ENCODE data around the gene HDAC10. TPM values are rescaled to one million over a fixed set of nuclear protein-coding genes. Genes with fewer than 3 reads are reported as not detected.

Gene HDAC10, protein sequence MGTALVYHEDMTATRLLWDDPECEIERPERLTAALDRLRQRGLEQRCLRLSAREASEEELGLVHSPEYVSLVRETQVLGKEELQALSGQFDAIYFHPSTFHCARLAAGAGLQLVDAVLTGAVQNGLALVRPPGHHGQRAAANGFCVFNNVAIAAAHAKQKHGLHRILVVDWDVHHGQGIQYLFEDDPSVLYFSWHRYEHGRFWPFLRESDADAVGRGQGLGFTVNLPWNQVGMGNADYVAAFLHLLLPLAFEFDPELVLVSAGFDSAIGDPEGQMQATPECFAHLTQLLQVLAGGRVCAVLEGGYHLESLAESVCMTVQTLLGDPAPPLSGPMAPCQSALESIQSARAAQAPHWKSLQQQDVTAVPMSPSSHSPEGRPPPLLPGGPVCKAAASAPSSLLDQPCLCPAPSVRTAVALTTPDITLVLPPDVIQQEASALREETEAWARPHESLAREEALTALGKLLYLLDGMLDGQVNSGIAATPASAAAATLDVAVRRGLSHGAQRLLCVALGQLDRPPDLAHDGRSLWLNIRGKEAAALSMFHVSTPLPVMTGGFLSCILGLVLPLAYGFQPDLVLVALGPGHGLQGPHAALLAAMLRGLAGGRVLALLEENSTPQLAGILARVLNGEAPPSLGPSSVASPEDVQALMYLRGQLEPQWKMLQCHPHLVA
- 9.4 and 11.3 TPM in 2 replicates for total RNA-seq

DNA sequence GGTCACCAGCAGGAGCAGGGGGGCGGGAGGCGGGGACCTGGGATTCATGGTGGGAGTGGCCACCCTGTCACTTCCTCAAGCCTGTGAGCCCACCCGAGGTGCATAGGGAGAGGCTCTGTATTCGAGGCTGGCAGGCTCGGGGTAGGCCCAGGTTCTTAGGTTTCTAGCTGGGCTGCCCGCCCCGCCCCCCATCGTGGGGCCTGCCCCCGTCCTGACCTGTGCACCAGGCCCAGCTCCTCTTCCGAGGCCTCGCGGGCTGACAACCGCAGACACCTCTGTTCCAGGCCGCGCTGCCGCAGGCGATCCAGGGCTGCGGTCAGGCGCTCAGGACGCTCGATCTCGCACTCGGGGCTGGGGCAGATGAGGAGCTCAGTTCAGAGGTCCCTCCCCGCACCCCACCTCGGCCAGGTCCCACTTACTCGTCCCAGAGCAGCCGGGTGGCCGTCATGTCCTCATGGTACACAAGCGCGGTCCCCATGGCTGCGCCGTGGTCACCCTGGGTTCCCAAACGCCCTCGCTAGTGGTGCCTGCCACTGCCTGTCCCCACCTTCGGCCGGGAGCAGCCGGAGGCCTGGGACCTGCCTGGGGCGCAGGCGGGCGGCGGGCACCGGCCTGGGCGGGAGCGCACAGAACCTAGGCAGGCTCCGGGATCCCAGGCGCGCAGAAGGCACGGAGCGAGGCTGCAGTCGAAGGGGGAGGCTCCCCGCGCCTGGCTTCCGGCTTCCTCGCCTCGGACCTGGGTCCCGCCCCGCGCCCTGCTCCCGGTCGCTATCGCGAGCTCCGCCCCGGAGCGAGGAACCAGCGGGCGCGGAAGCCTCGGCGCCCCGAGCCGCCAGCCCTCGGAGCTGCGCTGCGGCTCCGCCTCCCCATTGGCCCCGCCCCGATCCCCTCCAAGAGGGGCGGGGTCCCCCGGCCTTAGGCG, at the start of gene HDAC10:
HDAC10 (minus strand) TSS at position 711 of the 922 bp plus-strand sequence; CDS start at position 478, 233 bp downstream.
- peak; percentile 78 to 80 for DNase-seq (ENCODE audit: low read depth in 2 of 2)

- no peak for DNase-seq (ENCODE audit: low read depth in 2 of 2)
Measured at GRCh38 chr22:50300620-50301257, 49.7 kb upstream of the HDAC10 start.

- no peak for DNase-seq (ENCODE audit: low read depth in 2 of 2)
Measured at GRCh38 chr22:50299785-50300619, 48.9 kb upstream of the HDAC10 start.

- DNase-seq (ENCODE audit: low read depth in 2 of 2), result peak; percentile 47 to 61
Measured at GRCh38 chr22:50298937-50299784, 48.1 kb upstream of the HDAC10 start.

GRCh38 chr22:50298266-50298637, 47.2 kb upstream of the HDAC10 start:
- no peak for DNase-seq (ENCODE audit: low read depth in 2 of 2)

GRCh38 chr22:50297510-50298265, 46.6 kb upstream of the HDAC10 start:
- no peak for DNase-seq (ENCODE audit: low read depth in 2 of 2)

DNA sequence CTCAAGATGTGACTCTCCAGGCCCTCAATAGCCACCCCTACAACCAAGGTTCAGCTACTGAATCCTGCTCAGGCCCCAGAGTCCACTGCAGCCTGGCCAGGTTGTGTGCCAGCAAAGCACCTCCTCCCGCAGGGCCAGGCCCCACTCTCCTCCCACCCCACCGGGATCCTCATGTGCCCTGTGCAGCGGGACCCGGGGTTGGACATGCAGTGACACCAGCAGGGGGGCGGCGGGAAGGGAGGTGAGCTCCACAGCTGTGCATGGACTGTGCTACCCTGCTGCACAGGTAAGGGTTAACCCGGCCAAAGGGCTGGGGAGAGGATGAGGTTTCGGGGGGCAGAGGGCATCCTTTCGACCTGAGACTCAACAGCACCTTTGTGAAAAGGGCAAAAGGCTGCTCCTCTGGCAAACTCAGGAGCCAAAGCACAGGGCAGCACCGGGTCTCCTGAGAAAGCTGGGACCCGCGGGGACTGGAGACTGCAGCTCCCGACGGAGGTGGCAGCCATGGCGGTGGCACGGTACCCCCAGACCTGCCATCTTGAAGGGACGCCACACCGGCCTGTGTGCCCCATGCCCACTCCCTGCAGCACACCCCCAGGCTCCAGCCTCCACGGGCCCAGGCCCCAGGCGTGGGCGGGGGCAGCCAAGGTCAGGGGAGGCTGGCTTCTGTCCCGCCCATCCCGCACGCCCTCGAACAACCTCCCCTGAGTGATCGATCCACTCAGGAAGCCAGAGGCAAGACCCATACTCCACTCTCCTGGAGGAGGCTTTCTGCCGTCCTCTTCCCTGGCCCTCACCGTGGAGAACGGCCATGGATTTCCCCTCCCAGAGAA, 45.8 kb upstream of the HDAC10 start:
- DNase-seq (ENCODE audit: low read depth in 2 of 2), result no peak

DNA sequence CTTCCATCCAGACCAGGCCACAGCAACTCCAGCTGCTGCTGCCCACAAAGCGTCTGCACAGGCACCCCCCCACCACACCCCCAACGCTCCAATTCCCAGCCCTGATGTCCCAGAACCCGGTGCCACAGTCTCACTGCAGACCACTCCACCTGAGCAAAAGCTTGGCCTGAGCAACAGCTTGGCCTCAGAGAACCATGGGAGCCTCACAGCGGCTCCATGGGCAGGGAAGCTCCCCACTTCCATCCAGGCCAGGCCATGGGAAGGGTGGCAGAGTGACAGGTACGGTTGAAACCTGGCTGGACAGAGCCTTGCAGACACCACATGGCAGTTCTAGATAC, 43.2 kb upstream of the HDAC10 start:
- DNase-seq (ENCODE audit: low read depth in 2 of 2), result no peak

DNA sequence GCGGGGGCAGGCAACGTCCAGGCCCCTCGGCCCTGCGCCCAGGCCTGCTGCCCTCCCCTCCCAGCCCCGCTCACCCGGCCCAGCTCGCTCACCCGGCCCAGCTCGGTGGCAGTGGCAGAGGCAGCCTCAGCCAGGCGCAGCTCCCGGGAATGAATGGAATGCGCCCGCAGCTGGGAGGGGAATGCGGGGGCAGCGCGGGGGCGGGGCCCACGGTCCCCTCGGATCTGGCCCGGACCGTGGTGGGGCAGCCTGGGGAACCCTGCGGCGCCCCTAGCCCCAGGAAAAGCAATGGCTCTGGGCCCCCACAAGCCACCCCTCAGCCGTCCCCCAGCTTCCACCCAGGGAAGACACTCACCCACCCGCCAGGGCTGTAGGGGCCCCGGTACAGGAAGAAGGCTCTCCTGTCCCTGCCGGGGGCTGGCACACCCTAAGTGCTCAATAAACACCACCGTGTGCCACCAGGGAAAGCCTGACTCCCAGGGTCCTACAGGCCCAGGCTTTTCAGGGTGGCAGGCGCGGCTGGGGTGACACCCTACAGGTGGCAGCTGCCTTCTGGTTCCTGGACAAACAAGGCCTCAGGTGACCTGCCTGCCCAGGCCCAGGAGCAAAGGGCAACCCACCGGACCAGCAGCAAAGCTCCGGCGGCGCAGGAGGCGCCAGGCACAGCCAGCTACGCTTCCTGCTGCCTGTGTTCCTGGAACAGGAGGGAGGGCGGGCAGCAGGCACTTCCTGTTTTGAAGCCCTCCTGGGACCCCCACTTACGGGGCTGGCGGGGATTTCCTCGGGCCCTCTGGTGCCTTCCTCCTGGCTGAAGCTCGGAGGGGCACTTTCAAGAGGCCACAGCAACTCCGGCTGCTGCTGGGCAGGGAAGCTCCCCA, 42.6 kb upstream of the HDAC10 start:
- DNase-seq (ENCODE audit: low read depth in 2 of 2), result peak; percentile 59 to 78

DNA sequence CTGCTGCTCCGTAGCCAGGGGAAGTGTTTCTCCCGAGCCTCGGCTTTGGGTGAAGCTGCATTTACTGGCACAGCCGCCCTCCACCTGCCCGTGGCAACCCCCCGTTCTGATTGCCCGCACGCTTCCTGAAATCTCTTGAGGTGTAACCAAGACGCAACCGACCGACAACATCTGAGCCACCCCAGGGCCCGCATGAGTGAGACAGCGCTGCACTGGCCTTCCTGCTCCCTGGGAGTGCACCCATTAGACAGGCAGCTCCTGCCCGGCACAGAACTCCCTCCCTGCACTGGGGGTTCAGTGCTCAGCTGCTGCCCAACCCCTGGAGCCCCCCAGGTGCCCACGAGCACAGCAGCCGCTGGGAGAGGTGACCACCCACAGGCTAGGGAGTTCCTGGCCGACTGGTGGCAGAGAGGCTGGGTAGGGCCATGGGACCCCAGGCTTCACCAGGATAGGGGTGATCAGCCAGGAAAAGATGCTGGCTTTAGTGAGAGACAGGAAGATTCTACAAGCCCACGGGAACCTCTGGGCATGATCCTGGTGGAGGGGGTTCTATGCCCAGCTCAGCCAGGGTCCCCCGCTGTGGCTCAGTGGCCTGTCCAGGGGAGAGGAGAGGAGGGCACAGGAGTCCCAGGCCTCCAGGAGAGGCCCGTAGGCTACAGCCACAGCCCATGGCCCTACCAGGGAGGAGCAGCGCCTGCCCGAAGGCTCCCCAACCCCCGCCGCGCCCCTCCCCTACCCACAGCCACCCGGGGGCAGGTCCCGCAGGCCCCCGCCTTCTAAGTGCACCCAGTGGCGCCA, 41.8 kb upstream of the HDAC10 start:
- DNase-seq (ENCODE audit: low read depth in 2 of 2), result no peak

DNA sequence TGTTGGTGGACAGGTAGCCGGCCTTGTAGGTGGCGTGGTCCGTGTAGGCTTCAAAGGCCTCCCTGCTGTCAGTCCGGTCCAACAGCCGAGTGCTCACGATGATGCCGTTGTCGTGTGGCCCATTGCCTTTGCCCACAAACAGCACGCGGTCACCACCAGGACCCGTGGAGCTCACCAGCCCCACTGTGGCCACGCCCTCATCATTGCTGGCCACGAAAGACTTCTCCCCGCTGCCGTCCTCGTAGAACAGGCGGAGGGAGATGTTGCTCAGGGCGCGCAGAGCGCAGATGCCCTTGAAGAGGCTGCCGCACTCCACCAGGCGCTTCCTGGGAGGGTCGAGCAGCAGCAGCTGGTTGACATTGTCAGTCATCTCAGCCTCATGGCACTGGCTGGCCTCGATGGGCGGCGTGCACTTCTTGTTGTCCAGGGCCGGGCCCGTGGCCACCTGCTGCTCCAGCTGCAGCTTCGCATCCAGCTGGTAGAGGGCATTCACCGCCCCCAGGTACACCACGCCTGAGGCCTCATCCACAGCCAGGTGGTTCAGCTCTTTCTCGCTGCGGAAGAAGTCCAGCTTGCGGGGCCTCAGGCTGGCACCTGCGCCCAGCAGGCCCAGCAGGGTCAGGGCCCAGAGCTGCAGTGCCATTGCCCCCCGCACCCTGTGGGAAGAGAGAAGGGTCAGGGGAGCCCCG, 39.0 kb upstream of the HDAC10 start:
- DNase-seq (ENCODE audit: low read depth in 2 of 2), result no peak

- no peak for DNase-seq (ENCODE audit: low read depth in 2 of 2)
Measured at GRCh38 chr22:50289151-50289941, 38.3 kb upstream of the HDAC10 start.

DNA sequence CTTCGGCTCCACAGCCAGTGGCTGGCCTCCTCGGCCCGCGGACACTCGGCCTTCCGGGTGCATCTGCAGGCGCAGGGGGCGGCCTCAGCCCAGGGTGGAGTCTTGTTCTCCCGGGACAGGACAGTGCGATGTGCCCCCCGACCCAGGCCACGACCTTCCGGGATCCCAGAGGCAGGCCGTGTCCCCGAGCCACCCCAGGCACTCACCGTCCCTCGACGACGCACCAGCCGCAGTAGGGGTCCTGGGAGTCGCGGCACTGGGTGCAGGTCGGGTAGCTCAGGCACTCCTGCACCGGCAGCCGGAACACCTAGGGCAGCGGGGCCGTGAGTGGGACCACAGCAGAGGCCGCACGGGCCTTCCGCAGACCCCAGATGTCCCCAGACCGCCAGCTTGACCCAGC, 36.7 kb upstream of the HDAC10 start:
- DNase-seq (ENCODE audit: low read depth in 2 of 2), result no peak

GRCh38 chr22:50286701-50287318, 35.7 kb upstream of the HDAC10 start:
- no peak for DNase-seq (ENCODE audit: low read depth in 2 of 2)

Measured in lung microvascular endothelial cell (primary cell).